ENCODE data around the gene KIF23. TPM values are rescaled to one million over a fixed set of nuclear protein-coding genes. Genes with fewer than 3 reads are reported as not detected.

KIF23 gene
- total RNA-seq, 2 experiments from 2014 or later: 55.6 to 63.1 TPM

DNA sequence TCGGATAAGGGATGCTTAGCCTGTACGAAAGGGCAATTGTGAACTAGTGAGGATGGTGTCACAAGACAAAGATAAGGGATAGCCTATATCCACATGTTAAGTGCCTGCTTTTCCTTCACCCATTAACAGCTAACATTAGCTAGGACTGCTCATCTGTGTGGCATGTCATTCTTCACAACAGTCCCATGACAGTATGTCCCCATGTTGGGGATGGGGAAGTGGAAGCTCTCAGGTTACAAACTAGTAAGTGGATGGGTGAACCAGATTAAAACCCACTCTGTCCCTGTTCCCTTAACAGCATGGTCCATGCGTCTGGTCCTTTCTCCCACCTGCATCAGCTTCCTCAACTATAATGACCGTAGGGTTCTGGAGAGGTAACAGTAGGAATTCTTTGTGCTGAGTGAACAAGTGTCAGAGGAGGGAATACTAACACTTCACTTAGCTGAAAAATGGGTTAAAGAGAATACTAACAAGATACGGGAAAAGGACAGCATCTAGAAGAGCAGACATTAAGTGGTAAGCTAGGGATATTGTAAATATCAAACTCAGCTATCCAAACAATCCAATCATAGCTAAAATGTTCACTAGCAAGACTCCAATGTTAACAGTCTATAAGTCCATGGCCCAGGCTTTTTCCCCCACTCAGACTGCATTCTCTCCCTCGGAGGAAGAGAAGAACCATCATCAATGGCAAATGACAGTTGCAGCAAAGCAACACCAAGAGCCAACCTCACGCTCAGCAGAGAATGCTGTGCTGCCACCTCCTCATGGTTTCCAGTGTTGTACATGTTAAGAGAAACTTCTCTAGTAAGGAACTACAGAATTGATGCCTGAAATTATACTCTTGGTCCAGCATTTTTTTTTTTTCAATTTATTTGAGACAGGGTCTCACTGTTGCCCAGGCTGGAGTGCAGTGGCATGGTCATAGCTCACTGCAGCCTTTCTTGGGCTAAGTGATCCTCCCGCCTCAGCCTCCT lies 43.4 kb downstream of the KIF23 start:
- peak overlapping the region; percentile 19 for H3K27ac Mint-ChIP-seq

DNA sequence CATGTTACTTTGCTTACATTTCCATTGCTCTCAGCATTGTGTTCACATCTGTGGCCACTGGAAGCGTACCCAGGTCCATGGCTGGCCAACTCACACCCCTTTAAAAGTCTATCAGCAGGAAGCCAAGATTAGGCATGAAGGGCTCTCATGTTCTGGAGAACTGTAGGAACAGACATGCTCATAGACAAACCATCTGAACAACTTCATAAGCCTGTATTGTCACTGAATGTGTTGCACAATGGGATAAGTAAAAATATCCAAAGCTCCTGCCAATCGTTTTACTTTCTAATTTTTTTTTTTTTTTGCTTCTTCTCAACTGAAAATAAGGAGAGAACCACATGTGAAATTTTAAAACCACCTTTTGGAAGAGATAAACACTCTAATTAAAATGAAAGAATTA lies 44.9 kb downstream of the KIF23 start:
- no peaks in the 10 kb centered on the region for H3K9me3 Mint-ChIP-seq
- ChIA-PET POLR2A (no interaction called here), CTCF (interaction anchor here (2.4 kb wide), 1 partner anchor 8 kb away, joined by 9 read pairs; no protein-coding TSS in a partner anchor)
- H3K27ac Mint-ChIP-seq: no peak overlapping the region
- peaks cover 39% of the 10 kb centered on the region for H3K4me1 Mint-ChIP-seq (ENCODE audit: low read depth)
- DNase-seq: no peak
- intact Hi-C loops (cut with micrococcal nuclease): no loop called here
- no peak overlapping the region for H3K4me3 Mint-ChIP-seq
- H3K36me3 Mint-ChIP-seq: peaks cover 29% of the 10 kb centered on the region
- H3K27me3 Mint-ChIP-seq: no peaks in the 10 kb centered on the region

More for the DNA sequence above, 43.4 kb downstream of the KIF23 start:
- no peak for DNase-seq
- no peak overlapping the region for H3K4me3 Mint-ChIP-seq
- H3K9me3 Mint-ChIP-seq: no peaks in the 10 kb centered on the region
- no peaks in the 10 kb centered on the region for H3K27me3 Mint-ChIP-seq
- H3K4me1 Mint-ChIP-seq (ENCODE audit: low read depth): peaks cover 30% of the 10 kb centered on the region
- H3K36me3 Mint-ChIP-seq: peaks cover 41% of the 10 kb centered on the region
- CTCF ChIA-PET: interaction anchor here (2.4 kb wide), 1 partner anchor 9 kb away, joined by 9 read pairs; no protein-coding TSS in a partner anchor
- POLR2A ChIA-PET: interaction anchor here (2.9 kb wide), 1 partner anchor 10 kb away, joined by 18 read pairs; no protein-coding TSS in a partner anchor
- intact Hi-C loops (cut with micrococcal nuclease): no loop called here

- Mint-ChIP-seq H3K4me1 (ENCODE audit: low read depth) (peaks cover 28% of the 10 kb centered on the region), H3K27ac (no peak overlapping the region), H3K4me3 (no peak overlapping the region), H3K36me3 (peaks cover 15% of the 10 kb centered on the region), H3K27me3 (no peaks in the 10 kb centered on the region), H3K9me3 (no peaks in the 10 kb centered on the region)
- intact Hi-C loops (cut with micrococcal nuclease): loop anchor here (10.0 kb wide), 1 partner anchor 794 kb away; no protein-coding TSS in a partner anchor
- DNase-seq: no peak
- CTCF ChIA-PET: no interaction called here
- POLR2A ChIA-PET: interaction anchor here (1.1 kb wide), 1 partner anchor 8 kb away, joined by 3 read pairs; no protein-coding TSS in a partner anchor
Measured at GRCh38 chr15:69460481-69460880, 46.3 kb downstream of the KIF23 start.

DNA sequence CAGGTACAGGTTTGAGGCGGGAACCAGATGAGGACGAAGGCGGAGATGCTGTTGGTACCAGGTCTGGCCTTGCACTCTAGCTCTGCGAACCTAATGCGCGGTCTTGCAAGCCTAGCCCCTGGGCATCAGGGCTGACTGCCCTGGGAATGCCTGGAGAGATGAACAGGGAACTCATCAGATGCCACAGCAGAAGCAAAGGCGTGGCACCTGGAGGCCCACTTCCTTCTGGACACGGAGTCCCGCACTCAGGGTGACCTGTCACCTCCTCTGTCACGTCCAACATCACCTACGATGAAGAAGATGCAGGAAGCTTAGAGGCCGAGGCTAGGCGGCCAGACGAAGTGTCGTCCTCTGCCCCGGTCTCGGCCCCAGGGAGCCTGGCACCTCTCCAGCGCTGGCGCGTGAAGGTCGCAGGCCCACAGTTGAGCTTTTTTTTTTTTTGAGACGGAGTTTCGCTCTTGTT lies 47.9 kb downstream of the KIF23 start:
- POLR2A ChIA-PET: interaction anchor here (0.6 to 5.1 kb wide), 3 partner anchors 9 to 418 kb away, joined by 3 to 105 read pairs (median 4); partner anchors contain the start of gene RPLP1
- DNase-seq: no peak
- H3K4me1 Mint-ChIP-seq (ENCODE audit: low read depth): peaks cover 27% of the 10 kb centered on the region
- CTCF ChIA-PET: interaction anchor here (1.0 to 2.2 kb wide), 15 partner anchors 9 to 1074 kb away, joined by 3 to 74 read pairs (median 4); partner anchors contain the start of gene RPLP1
- peaks cover 2% of the 10 kb centered on the region for H3K36me3 Mint-ChIP-seq
- intact Hi-C loops (cut with micrococcal nuclease): loop anchor here (1.0 to 10.0 kb wide), 2 partner anchors 10 to 793 kb away; partner anchors contain the start of gene RPLP1
- no peak overlapping the region for H3K27ac Mint-ChIP-seq
- no peaks in the 10 kb centered on the region for H3K27me3 Mint-ChIP-seq
- peak overlapping the region; percentile 85 for H3K4me3 Mint-ChIP-seq
- no peaks in the 10 kb centered on the region for H3K9me3 Mint-ChIP-seq

DNA sequence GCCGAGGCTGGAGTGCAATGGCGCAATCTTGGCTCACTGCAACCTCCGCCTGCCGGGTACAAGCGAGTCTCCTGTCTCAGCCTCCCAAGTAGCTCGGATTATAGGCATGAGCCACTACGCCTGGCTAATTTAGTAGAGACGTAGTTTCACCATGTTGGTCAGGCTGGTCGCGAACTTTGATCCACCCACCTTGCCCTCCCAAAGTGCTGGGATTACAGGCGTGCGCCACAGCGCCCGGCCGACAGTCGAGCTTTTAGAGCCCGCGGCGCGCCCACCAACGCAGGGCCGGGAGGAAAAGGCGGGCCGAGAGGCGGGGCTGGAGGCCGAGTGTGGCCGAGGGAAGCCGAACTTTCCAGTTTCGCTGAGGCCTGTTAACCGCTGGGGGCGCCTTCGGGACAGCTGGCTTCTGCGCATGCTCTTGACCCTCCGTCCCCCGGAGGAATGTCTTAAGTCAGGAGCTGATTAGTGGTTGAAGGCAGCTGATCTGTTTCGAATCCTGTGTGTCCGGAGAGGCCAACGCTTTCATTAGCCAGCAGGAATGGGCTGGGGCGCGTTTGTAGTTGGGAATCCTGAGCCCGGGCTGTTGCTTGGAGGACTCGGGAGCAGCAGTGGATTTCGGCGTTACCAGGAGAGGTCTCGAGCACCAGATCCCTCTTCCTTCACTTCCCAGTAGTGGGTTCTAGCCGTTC lies 48.5 kb downstream of the KIF23 start:
- Mint-ChIP-seq H3K4me1 (ENCODE audit: low read depth) (peaks cover 30% of the 10 kb centered on the region), H3K9me3 (no peaks in the 10 kb centered on the region), H3K27me3 (no peaks in the 10 kb centered on the region), H3K27ac (peak overlapping the region; percentile 81), H3K4me3 (peak overlapping the region; percentile 85), H3K36me3 (peaks cover 2% of the 10 kb centered on the region)
- intact Hi-C loops (cut with micrococcal nuclease): loop anchor here (1.0 to 10.0 kb wide), 2 partner anchors 10 to 792 kb away; partner anchors contain the start of gene RPLP1
- POLR2A ChIA-PET: interaction anchor here (0.6 to 5.1 kb wide), 3 partner anchors 10 to 418 kb away, joined by 3 to 105 read pairs (median 4); partner anchors contain the start of gene RPLP1
- DNase-seq: peak; percentile 94
- CTCF ChIA-PET: interaction anchor here (0.6 to 2.2 kb wide), 24 partner anchors 10 to 1293 kb away, joined by 3 to 74 read pairs (median 4); partner anchors contain the start of genes KIF23 and RPLP1

- Mint-ChIP-seq H3K27me3 (no peaks in the 10 kb centered on the region), H3K9me3 (no peaks in the 10 kb centered on the region), H3K4me1 (ENCODE audit: low read depth) (peaks cover 36% of the 10 kb centered on the region), H3K36me3 (peaks cover 2% of the 10 kb centered on the region), H3K4me3 (peak overlapping the region; percentile 85), H3K27ac (peak overlapping the region; percentile 81)
- CTCF ChIA-PET: interaction anchor here (0.6 to 2.2 kb wide), 26 partner anchors 9 to 1293 kb away, joined by 3 to 74 read pairs (median 4); partner anchors contain the start of genes KIF23 and RPLP1
- POLR2A ChIA-PET: interaction anchor here (1.4 to 5.1 kb wide), 2 partner anchors 10 to 48 kb away, joined by 4 to 105 read pairs; partner anchors contain the start of gene RPLP1
- DNase-seq: no peak
- intact Hi-C loops (cut with micrococcal nuclease): loop anchor here (10.0 kb wide), 1 partner anchor 792 kb away; no protein-coding TSS in a partner anchor
Measured at GRCh38 chr15:69463182-69463756, 49.1 kb downstream of the KIF23 start.

GRCh38 chr15:69465253-69465652 lies 51.1 kb downstream of the KIF23 start:
- no peak overlapping the region for H3K4me3 Mint-ChIP-seq
- POLR2A ChIA-PET: interaction anchor here (5.1 kb wide), 1 partner anchor 12 kb away, joined by 105 read pairs; the partner anchor contains the start of gene RPLP1

DNA sequence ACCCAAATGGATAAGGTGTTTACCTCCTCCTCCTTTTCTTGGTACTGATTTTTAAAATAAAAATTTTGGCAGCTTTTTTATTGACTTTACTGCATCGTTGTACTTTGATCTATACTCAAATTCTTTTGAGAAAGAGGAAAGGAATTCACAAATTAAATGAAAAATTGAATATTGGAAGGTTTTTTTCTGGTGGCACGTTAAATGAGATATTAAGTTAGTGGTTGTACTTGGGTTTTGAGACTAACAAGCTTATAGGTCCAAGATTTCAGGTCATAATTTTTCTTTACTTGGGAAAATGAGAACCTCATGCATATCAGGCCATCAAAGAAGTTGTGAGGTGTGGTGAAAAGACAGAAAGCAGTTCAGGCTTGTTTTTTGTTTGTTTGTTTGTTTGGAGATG lies 52.6 kb downstream of the KIF23 start:
- Mint-ChIP-seq H3K4me3 (no peak overlapping the region), H3K36me3 (no peaks in the 10 kb centered on the region), H3K4me1 (ENCODE audit: low read depth) (peaks cover 51% of the 10 kb centered on the region), H3K27me3 (no peaks in the 10 kb centered on the region), H3K9me3 (no peaks in the 10 kb centered on the region), H3K27ac (no peak overlapping the region)
- DNase-seq: no peak
- intact Hi-C loops (cut with micrococcal nuclease): loop anchor here (5.0 to 10.0 kb wide), 4 partner anchors 359 to 1346 kb away; no protein-coding TSS in a partner anchor
- ChIA-PET POLR2A (interaction anchor here (2.3 to 3.8 kb wide), 2 partner anchors 10 to 14 kb away, joined by 18 to 49 read pairs; partner anchors contain the start of gene RPLP1), CTCF (interaction anchor here (1.0 to 4.0 kb wide), 8 partner anchors 9 to 631 kb away, joined by 3 to 19 read pairs (median 8); partner anchors contain the start of genes RPLP1 and TLE3)

More at GRCh38 chr15:69465253-69465652, 51.1 kb downstream of the KIF23 start:
- intact Hi-C loops (cut with micrococcal nuclease): loop anchor here (5.0 to 10.0 kb wide), 4 partner anchors 358 to 1347 kb away; no protein-coding TSS in a partner anchor
- peaks cover 53% of the 10 kb centered on the region for H3K4me1 Mint-ChIP-seq (ENCODE audit: low read depth)
- H3K9me3 Mint-ChIP-seq: no peaks in the 10 kb centered on the region
- H3K36me3 Mint-ChIP-seq: no peaks in the 10 kb centered on the region
- CTCF ChIA-PET: interaction anchor here (0.6 to 4.0 kb wide), 8 partner anchors 9 to 597 kb away, joined by 3 to 14 read pairs (median 3); partner anchors contain the start of gene RPLP1
- no peaks in the 10 kb centered on the region for H3K27me3 Mint-ChIP-seq
- H3K27ac Mint-ChIP-seq: no peak overlapping the region
- DNase-seq: no peak

DNA sequence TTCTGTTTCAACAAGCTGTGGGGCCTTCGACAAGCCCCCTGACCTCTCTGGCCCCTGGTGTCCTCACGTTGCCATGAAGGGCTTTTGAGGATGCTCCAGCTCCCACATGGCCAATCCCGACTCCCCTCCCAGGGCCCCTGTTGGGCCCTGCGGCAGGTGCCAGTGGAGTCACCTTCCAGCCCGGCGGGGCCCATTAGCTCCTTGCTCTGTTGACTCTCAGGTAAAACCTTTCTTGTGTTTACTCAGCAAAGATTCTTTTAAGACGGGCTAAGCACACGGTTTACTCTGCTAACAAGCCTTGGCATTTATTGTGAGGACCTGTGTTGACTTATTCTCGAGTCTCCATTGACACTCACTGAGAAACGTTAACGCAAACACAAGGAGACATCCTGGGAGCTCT lies 53.5 kb downstream of the KIF23 start:
- ChIA-PET CTCF (interaction anchor here (0.6 to 4.0 kb wide), 10 partner anchors 10 to 434 kb away, joined by 3 to 30 read pairs (median 6); partner anchors contain the start of gene RPLP1), POLR2A (interaction anchor here (0.5 to 3.8 kb wide), 8 partner anchors 11 to 1061 kb away, joined by 3 to 49 read pairs (median 4); partner anchors contain the start of gene RPLP1)
- Mint-ChIP-seq H3K4me1 (ENCODE audit: low read depth) (peaks cover 45% of the 10 kb centered on the region), H3K27me3 (no peaks in the 10 kb centered on the region), H3K27ac (peak overlapping the region; percentile 83), H3K36me3 (no peaks in the 10 kb centered on the region), H3K9me3 (no peaks in the 10 kb centered on the region), H3K4me3 (no peak overlapping the region)
- intact Hi-C loops (cut with micrococcal nuclease): loop anchor here (1.0 to 10.0 kb wide), 11 partner anchors 15 to 1345 kb away; partner anchors contain the start of genes KIF23 and RPLP1
- DNase-seq: no peak
